ENCODE results near the gene APAF1.

Gene APAF1

GRCh38 chr12:98738539-98738938 is 93.4 kb downstream of the APAF1 start:
- Histone ChIP-seq H3K4me3 (ENCODE audit: low read depth in 1 of 5, low read length in 5 of 5) (no peak overlapping the region), H3K36me3 (ENCODE audit: control insufficient read depth in 5 of 5, insufficient read depth in 5 of 5, low read length in 5 of 5) (peaks cover 2 to 23% (median 12%) of the 10 kb centered on the region in 5 donors), H3K9ac (ENCODE audit: low read length in 5 of 5) (no peak overlapping the region), H3K27ac (ENCODE audit: low read depth, low read length) (no peak overlapping the region), H3K4me1 (ENCODE audit: control insufficient read depth in 5 of 5, insufficient read depth in 5 of 5, low read length in 5 of 5) (no peaks in the 10 kb centered on the region), H3K9me3 (ENCODE audit: control insufficient read depth in 5 of 5, low read length in 5 of 5) (peaks cover 0 to 7% (median 5%) of the 10 kb centered on the region in 5 donors), H3K27me3 (ENCODE audit: control insufficient read depth in 5 of 5, insufficient read depth in 4 of 5, low read length in 5 of 5) (no peaks in the 10 kb centered on the region)

GRCh38 chr12:98740751-98741150 is 95.7 kb downstream of the APAF1 start:
- Histone ChIP-seq H3K36me3 (ENCODE audit: control insufficient read depth in 5 of 5, insufficient read depth in 5 of 5, low read length in 5 of 5) (peaks cover 0 to 7% (median 4%) of the 10 kb centered on the region in 5 donors), H3K27ac (ENCODE audit: low read depth, low read length) (no peak overlapping the region), H3K27me3 (ENCODE audit: control insufficient read depth in 5 of 5, insufficient read depth in 4 of 5, low read length in 5 of 5) (peaks cover 0 to 3% (median 0%) of the 10 kb centered on the region in 5 donors), H3K4me3 (ENCODE audit: low read depth in 1 of 5, low read length in 5 of 5) (no peak overlapping the region), H3K9ac (ENCODE audit: low read length in 5 of 5) (no peak overlapping the region), H3K9me3 (ENCODE audit: control insufficient read depth in 5 of 5, low read length in 5 of 5) (peaks cover 0 to 7% (median 5%) of the 10 kb centered on the region in 5 donors), H3K4me1 (ENCODE audit: control insufficient read depth in 5 of 5, insufficient read depth in 5 of 5, low read length in 5 of 5) (peaks cover 1 to 5% (median 5%) of the 10 kb centered on the region in 5 donors)

GRCh38 chr12:98741196-98741555 is 96.1 kb downstream of the APAF1 start:
- H3K9me3 ChIP-seq (ENCODE audit: control insufficient read depth in 5 of 5, low read length in 5 of 5): peaks cover 0 to 7% (median 5%) of the 10 kb centered on the region in 5 donors
- peaks cover 0 to 3% (median under 1%) of the 10 kb centered on the region in 5 donors for H3K36me3 ChIP-seq (ENCODE audit: control insufficient read depth in 5 of 5, insufficient read depth in 5 of 5, low read length in 5 of 5)
- H3K9ac ChIP-seq (ENCODE audit: low read length in 5 of 5): no peak overlapping the region
- H3K27me3 ChIP-seq (ENCODE audit: control insufficient read depth in 5 of 5, insufficient read depth in 4 of 5, low read length in 5 of 5): peaks cover 2 to 8% (median 4%) of the 10 kb centered on the region in 5 donors
- H3K4me1 ChIP-seq (ENCODE audit: control insufficient read depth in 5 of 5, insufficient read depth in 5 of 5, low read length in 5 of 5): peaks cover 3 to 10% (median 9%) of the 10 kb centered on the region in 5 donors
- H3K27ac ChIP-seq (ENCODE audit: low read depth, low read length): no peak overlapping the region
- H3K4me3 ChIP-seq (ENCODE audit: low read depth in 1 of 5, low read length in 5 of 5): no peak overlapping the region

GRCh38 chr12:98741556-98742265 is 96.6 kb downstream of the APAF1 start:
- H3K9me3 ChIP-seq (ENCODE audit: control insufficient read depth in 5 of 5, low read length in 5 of 5): peaks cover 0 to 7% (median 5%) of the 10 kb centered on the region in 5 donors
- H3K36me3 ChIP-seq (ENCODE audit: control insufficient read depth in 5 of 5, insufficient read depth in 5 of 5, low read length in 5 of 5): peaks cover 0 to 1% (median 0%) of the 10 kb centered on the region in 5 donors
- H3K27me3 ChIP-seq (ENCODE audit: control insufficient read depth in 5 of 5, insufficient read depth in 4 of 5, low read length in 5 of 5): peaks cover 6 to 13% (median 7%) of the 10 kb centered on the region in 5 donors
- no peak overlapping the region for H3K4me3 ChIP-seq (ENCODE audit: low read depth in 1 of 5, low read length in 5 of 5)
- H3K4me1 ChIP-seq (ENCODE audit: control insufficient read depth in 5 of 5, insufficient read depth in 5 of 5, low read length in 5 of 5): peaks cover 3 to 10% (median 10%) of the 10 kb centered on the region in 5 donors
- H3K27ac ChIP-seq (ENCODE audit: low read depth, low read length): no peak overlapping the region
- H3K9ac ChIP-seq (ENCODE audit: low read length in 5 of 5): no peak overlapping the region

- H3K9ac ChIP-seq (ENCODE audit: low read length in 5 of 5): no peak overlapping the region
- peaks cover 3 to 10% (median 10%) of the 10 kb centered on the region in 5 donors for H3K4me1 ChIP-seq (ENCODE audit: control insufficient read depth in 5 of 5, insufficient read depth in 5 of 5, low read length in 5 of 5)
- H3K4me3 ChIP-seq (ENCODE audit: low read depth in 1 of 5, low read length in 5 of 5): no peak overlapping the region
- H3K36me3 ChIP-seq (ENCODE audit: control insufficient read depth in 5 of 5, insufficient read depth in 5 of 5, low read length in 5 of 5): no peaks in the 10 kb centered on the region
- H3K9me3 ChIP-seq (ENCODE audit: control insufficient read depth in 5 of 5, low read length in 5 of 5): peaks cover 0 to 7% (median 5%) of the 10 kb centered on the region in 5 donors
- peaks cover 6 to 17% (median 7%) of the 10 kb centered on the region in 5 donors for H3K27me3 ChIP-seq (ENCODE audit: control insufficient read depth in 5 of 5, insufficient read depth in 4 of 5, low read length in 5 of 5)
- no peak overlapping the region for H3K27ac ChIP-seq (ENCODE audit: low read depth, low read length)
Observed at GRCh38 chr12:98743362-98743953, 98.4 kb downstream of the APAF1 start.

- no peak overlapping the region for H3K27ac ChIP-seq (ENCODE audit: low read depth, low read length)
- H3K4me3 ChIP-seq (ENCODE audit: low read depth in 1 of 5, low read length in 5 of 5): no peak overlapping the region
- no peaks in the 10 kb centered on the region for H3K36me3 ChIP-seq (ENCODE audit: control insufficient read depth in 5 of 5, insufficient read depth in 5 of 5, low read length in 5 of 5)
- peaks cover 6 to 17% (median 7%) of the 10 kb centered on the region in 5 donors for H3K27me3 ChIP-seq (ENCODE audit: control insufficient read depth in 5 of 5, insufficient read depth in 4 of 5, low read length in 5 of 5)
- peaks cover 0 to 7% (median 5%) of the 10 kb centered on the region in 5 donors for H3K9me3 ChIP-seq (ENCODE audit: control insufficient read depth in 5 of 5, low read length in 5 of 5)
- H3K9ac ChIP-seq (ENCODE audit: low read length in 5 of 5): no peak overlapping the region
- H3K4me1 ChIP-seq (ENCODE audit: control insufficient read depth in 5 of 5, insufficient read depth in 5 of 5, low read length in 5 of 5): peaks cover 3 to 10% (median 10%) of the 10 kb centered on the region in 5 donors
Observed at GRCh38 chr12:98744680-98745079, 99.6 kb downstream of the APAF1 start.

GRCh38 chr12:98745578-98746391 is 100.7 kb downstream of the APAF1 start:
- Histone ChIP-seq H3K36me3 (ENCODE audit: control insufficient read depth in 5 of 5, insufficient read depth in 5 of 5, low read length in 5 of 5) (no peaks in the 10 kb centered on the region), H3K9ac (ENCODE audit: low read length in 5 of 5) (peak overlapping the region in 3 of 5 donors; percentile 11 to 64 (median 56)), H3K27ac (ENCODE audit: low read depth, low read length) (no peak overlapping the region), H3K4me1 (ENCODE audit: control insufficient read depth in 5 of 5, insufficient read depth in 5 of 5, low read length in 5 of 5) (peaks cover 3 to 10% (median 10%) of the 10 kb centered on the region in 5 donors), H3K27me3 (ENCODE audit: control insufficient read depth in 5 of 5, insufficient read depth in 4 of 5, low read length in 5 of 5) (peaks cover 6 to 17% (median 7%) of the 10 kb centered on the region in 5 donors), H3K4me3 (ENCODE audit: low read depth in 1 of 5, low read length in 5 of 5) (peak overlapping the region; percentile 66 to 80 (median 74)), H3K9me3 (ENCODE audit: control insufficient read depth in 5 of 5, low read length in 5 of 5) (peaks cover 0 to 4% (median 2%) of the 10 kb centered on the region in 5 donors)

- Histone ChIP-seq H3K36me3 (ENCODE audit: control insufficient read depth in 5 of 5, insufficient read depth in 5 of 5, low read length in 5 of 5) (no peaks in the 10 kb centered on the region), H3K4me3 (ENCODE audit: low read depth in 1 of 5, low read length in 5 of 5) (no peak overlapping the region), H3K4me1 (ENCODE audit: control insufficient read depth in 5 of 5, insufficient read depth in 5 of 5, low read length in 5 of 5) (peaks cover 3 to 10% (median 10%) of the 10 kb centered on the region in 5 donors), H3K27ac (ENCODE audit: low read depth, low read length) (no peak overlapping the region), H3K9me3 (ENCODE audit: control insufficient read depth in 5 of 5, low read length in 5 of 5) (no peaks in the 10 kb centered on the region), H3K27me3 (ENCODE audit: control insufficient read depth in 5 of 5, insufficient read depth in 4 of 5, low read length in 5 of 5) (peaks cover 6 to 17% (median 7%) of the 10 kb centered on the region in 5 donors), H3K9ac (ENCODE audit: low read length in 5 of 5) (no peak overlapping the region)
Observed at GRCh38 chr12:98748463-98748862, 103.4 kb downstream of the APAF1 start.

- H3K9me3 ChIP-seq (ENCODE audit: control insufficient read depth in 5 of 5, low read length in 5 of 5): no peaks in the 10 kb centered on the region
- H3K36me3 ChIP-seq (ENCODE audit: control insufficient read depth in 5 of 5, insufficient read depth in 5 of 5, low read length in 5 of 5): no peaks in the 10 kb centered on the region
- H3K27ac ChIP-seq (ENCODE audit: low read depth, low read length): no peak overlapping the region
- H3K4me1 ChIP-seq (ENCODE audit: control insufficient read depth in 5 of 5, insufficient read depth in 5 of 5, low read length in 5 of 5): peaks cover 2 to 8% (median 7%) of the 10 kb centered on the region in 5 donors
- no peak overlapping the region for H3K4me3 ChIP-seq (ENCODE audit: low read depth in 1 of 5, low read length in 5 of 5)
- H3K9ac ChIP-seq (ENCODE audit: low read length in 5 of 5): no peak overlapping the region
- H3K27me3 ChIP-seq (ENCODE audit: control insufficient read depth in 5 of 5, insufficient read depth in 4 of 5, low read length in 5 of 5): peaks cover 6 to 16% (median 7%) of the 10 kb centered on the region in 5 donors
Observed at GRCh38 chr12:98750511-98750910, 105.4 kb downstream of the APAF1 start.
